GM12878 (cell line): ENCODE data around the gene LRRC75A. TPM values are rescaled to one million over a fixed set of nuclear protein-coding genes. Genes with fewer than 3 reads are reported as not detected.
A peak's percentile ranks its signal among the peaks of the same experiment; 100 is the strongest.
"Not testable (repeated sequence)": the region's sequence is repeated elsewhere in the genome, so short reads cannot be mapped to it uniquely, and the experiment has no call there.

Experiments used
- ATAC-seq: fragments of 200-7000 bp; cut with Tn5 transposase; 3 replicates; pipeline ENCODE4 v1.9.1; 2020; ENCODE audit warnings: mild to moderate bottlenecking, moderate library complexity
- BruUV-seq: library from RNA; stranded (reverse); fragments of 400-500 nt; replicated peaks from 2 replicates; lab custom pipeline; 2021; lab: Mats Ljungman, UMichigan
- CTCF ChIA-PET: fragments of 300-600 bp; sonication (Branson Sonifier 250); formaldehyde crosslinking; extraction: SDS; loops from one replicate; lab custom pipeline; 2021; ENCODE audit warnings: inconsistent platforms; lab: Yijun Ruan, JAX
- POLR2A ChIA-PET: fragments of 350-600 bp; formaldehyde crosslinking; extraction: SDS; loops from one replicate; lab custom pipeline; 2021; ENCODE audit warnings: inconsistent platforms; lab: Charles Lee
- RAD21 ChIA-PET: fragments of 300-600 bp; sonication (Branson Sonifier 250); formaldehyde crosslinking; loops from one replicate; lab custom pipeline; 2023; ENCODE audit warnings: antibody characterized with exemption; ENCODE audit not compliant: unreplicated experiment; lab: Charles Lee
- SMC1A ChIA-PET: fragments of 300-600 bp; sonication (Branson Sonifier 250); formaldehyde crosslinking; loops from one replicate; lab custom pipeline; 2023; ENCODE audit not compliant: unreplicated experiment, uncharacterized antibody; lab: Charles Lee
- DNase-seq: peaks from one replicate; pipeline ENCODE4 v3.0.0-alpha.2; 2011; ENCODE audit warnings: low read depth, low spot score
- FAIRE-seq: peaks from 3 replicates; lab custom pipeline; 2011; peaks lifted over from hg19 to GRCh38; lab: Jason Lieb, UNC
- H2AFZ ChIP-seq: 2 replicates; pipeline ENCODE4 v1.6.0; 2011; ENCODE audit warnings: low read depth, low read length, control low read depth; ENCODE audit not compliant: control insufficient read depth
- H3K27ac ChIP-seq: 2 replicates; pipeline ENCODE4 v1.5.1; 2011; ENCODE audit warnings: control low read depth; ENCODE audit not compliant: control insufficient read depth, insufficient read depth
- H3K27me3 ChIP-seq, 2 experiments: replicated peaks in 1 of 2; 2 replicates each; pipeline versions ENCODE4 v1.6.0 to v1.6.1; 2011; ENCODE audit warnings: low read length in 1 of 2; ENCODE audit not compliant: control insufficient read depth in 2 of 2, insufficient read depth in 2 of 2
- H3K36me3 ChIP-seq, 2 experiments: 2 replicates each; pipeline ENCODE4 v1.5.1; 2011; ENCODE audit warnings: low read length in 1 of 2; ENCODE audit not compliant: control insufficient read depth in 2 of 2, insufficient read depth in 2 of 2
- H3K4me1 ChIP-seq: 2 replicates; pipeline ENCODE4 v1.6.1; 2011; ENCODE audit warnings: mild to moderate bottlenecking, low read length, moderate library complexity, mixed read lengths; ENCODE audit not compliant: control insufficient read depth, insufficient read depth
- H3K4me2 ChIP-seq: 2 replicates; pipeline ENCODE4 v1.6.0; 2011; ENCODE audit warnings: control low read depth; ENCODE audit not compliant: control insufficient read depth, insufficient read depth
- H3K4me3 ChIP-seq: fragments of 200-600 bp; sonication (generic); 2 replicates; pipeline ENCODE4 v1.5.1; 2016
- H3K79me2 ChIP-seq: 2 replicates; pipeline ENCODE4 v1.6.0; 2011; ENCODE audit warnings: low read length; ENCODE audit not compliant: control insufficient read depth, insufficient read depth
- H3K9ac ChIP-seq: 2 replicates; pipeline ENCODE4 v1.8.0; 2011; ENCODE audit warnings: low read length, control low read depth, mixed read lengths; ENCODE audit not compliant: control insufficient read depth, insufficient read depth
- H3K9me3 ChIP-seq: replicated peaks from 3 replicates; pipeline ENCODE4 v1.5.1; 2011; ENCODE audit warnings: mild to moderate bottlenecking, low read length; ENCODE audit not compliant: control insufficient read depth, insufficient read depth
- H4K20me1 ChIP-seq: 2 replicates; pipeline ENCODE4 v1.6.0; 2011; ENCODE audit not compliant: control insufficient read depth, insufficient read depth
- CBX3 ChIP-seq: fragments of 200-600 bp; sonication (generic); IDR thresholded peaks from 2 replicates; pipeline ENCODE4 v1.6.1; 2016; ENCODE audit warnings: low read depth, borderline replicate concordance
- ETV6 ChIP-seq, 2 experiments: fragments of 450-650 bp in 1 of 2; IDR thresholded peaks in 1 of 2; conservative IDR thresholded peaks in 1 of 2; 2 replicates each; pipeline ENCODE4 v1.6.1; 2014; ENCODE audit warnings: antibody characterized with exemption in 1 of 2, borderline replicate concordance in 1 of 2, low read depth in 1 of 2, mild to moderate bottlenecking in 1 of 2, moderate library complexity in 1 of 2
- NKRF ChIP-seq: fragments of 450-650 bp; conservative IDR thresholded peaks from 2 replicates; pipeline ENCODE4 v1.6.1; 2017; ENCODE audit warnings: mild to moderate bottlenecking, moderate library complexity
- NR2C1 ChIP-seq: fragments of 450-650 bp; IDR thresholded peaks from 2 replicates; pipeline ENCODE4 v1.6.1; 2017; ENCODE audit warnings: antibody characterized with exemption, mild to moderate bottlenecking, moderate library complexity
- PAX8 ChIP-seq: fragments of 450-650 bp; IDR thresholded peaks from 2 replicates; pipeline ENCODE4 v1.6.1; 2017; ENCODE audit warnings: mild to moderate bottlenecking, moderate library complexity
- TCF7 ChIP-seq: IDR thresholded peaks from 2 replicates; pipeline ENCODE4 v1.6.1; 2014; ENCODE audit warnings: antibody characterized with exemption, borderline replicate concordance
- ZBTB33 ChIP-seq: fragments of 450-650 bp; IDR thresholded peaks from 2 replicates; pipeline ENCODE4 v1.6.1; 2017; ENCODE audit warnings: mild to moderate bottlenecking
- whole genome bisulfite sequencing: methylation state at CpG from one replicate; pipeline ENCODE4 v1.1.6; 2016; ENCODE audit warnings: low lambda C conversion rate; ENCODE audit not compliant: insufficient replicate concordance, insufficient coverage; ENCODE audit errors: missing lambda C conversion rate; 5-methylcytosine and 5-hydroxymethylcytosine counted together
- in situ Hi-C: fragments of 300-500 bp; cut with MboI; formaldehyde crosslinking; loops from 9 replicates; pipeline ENCODE4 v1.14.3; 2018; ENCODE audit warnings: mixed read lengths
- intact Hi-C: fragments of 100-400 bp; cut with micrococcal nuclease; formaldehyde crosslinking; loops from one replicate; pipeline ENCODE4 v1.14.2; 2022; ENCODE audit not compliant: unreplicated experiment
- polyA plus RNA-seq, 11 experiments: library from polyadenylated mRNA; depleted of rRNA in 4 of 11; unstranded in 6 of 11; stranded (reverse) in 5 of 11; fragments of >200 nt; fragmentation: Nextera tagmentation in 4 of 11; fragmentation: Illumina TruSeq in 1 of 11; extraction: Ambion mirVana in 4 of 11; extraction: Trizol in 1 of 11; gene quantifications; 1 replicate in 1 of 11; 2 replicates in 10 of 11; pipeline versions ENCODE4 v1.2.1 to v1.2.3, GENCODE V29; 2011 to 2016; ENCODE audit warnings: inconsistent platforms in 2 of 11, missing spikeins in 2 of 11, low read depth in 1 of 11
- total RNA-seq, 4 experiments: library from RNA; depleted of rRNA in 3 of 4; stranded (reverse); fragments of >200 nt in 3 of 4; fragmentation: Illumina TruSeq in 1 of 4; extraction: Trizol in 1 of 4; gene quantifications; 2 replicates each; pipeline versions ENCODE4 v1.2.1 to v1.2.3, GENCODE V29; 2013 to 2021

Gene LRRC75A
- total and polyA plus RNA-seq, 10 of the 15 experiments (the other 5 are each of a cell fraction or from before 2014, with no cell fraction given) = 0.01 to 1.3 (median 0.09) TPM; not detected in 2

- TF ChIP-seq NKRF = 0 out of 2 replicates have a peak, but pooled peaks have one; percentile 26
- no peak for TF ChIP-seq NR2C1
- no peak for TF ChIP-seq CBX3
- TF ChIP-seq TCF7 = no peak
- no peak for TF ChIP-seq PAX8
- no peak for TF ChIP-seq ETV6 (conservative IDR thresholded peaks at IDR 0.05 in 1 of 2, IDR thresholded peaks at IDR 0.05 in 1 of 2; ENCODE audit: borderline replicate concordance in 1 of 2, low read depth in 1 of 2)
- TF ChIP-seq, all 136 proteins: peak for 21
Observed at GRCh38 chr17:16406742-16407674, 85.0 kb downstream of the LRRC75A start (continued).

- 49% methylated on average over 9 of the region's 9 CpGs for WGBS
- RAD21 ChIA-PET = interaction anchor here (0.7 to 3.0 kb wide), 3 partner anchors 12 to 36 kb away, joined by 3 to 17 read pairs (median 3); partner anchors contain the start of gene TRPV2
- not testable (repeated sequence) for H3K4me1 ChIP-seq
Observed at GRCh38 chr17:16403847-16404246, 88.1 kb downstream of the LRRC75A start.

More at GRCh38 chr17:16403847-16404246, 88.1 kb downstream of the LRRC75A start:
- intact Hi-C loops, H3K36me3 ChIP-seq, H3K9ac ChIP-seq, H3K27me3 ChIP-seq, H3K4me2 ChIP-seq, FAIRE-seq, BruUV-seq, H4K20me1 ChIP-seq, H2AFZ ChIP-seq, DNase-seq, in situ Hi-C loops, H3K4me3 ChIP-seq, H3K79me2 ChIP-seq, H3K9me3 ChIP-seq, ATAC-seq, H3K27ac ChIP-seq: not testable (repeated sequence)
- POLR2A ChIA-PET = interaction anchor here (0.6 to 1.3 kb wide), 4 partner anchors 11 to 36 kb away, joined by 3 to 6 read pairs (median 4); partner anchors contain the start of gene TRPV2
- peak; percentile 47; the same call in 1 of the 2 replicates for TF ChIP-seq ZBTB33
- CTCF ChIA-PET = interaction anchor here (0.7 to 6.1 kb wide), 6 partner anchors 13 to 40 kb away, joined by 3 to 55 read pairs (median 4); partner anchors contain the start of genes TRPV2 and UBB
- SMC1A ChIA-PET = interaction anchor here (1.7 to 6.4 kb wide), 3 partner anchors 13 to 40 kb away, joined by 5 to 41 read pairs (median 8); partner anchors contain the start of gene TRPV2
